NCI-H1105 (cell line): ENCODE results near the gene PI4KA.

Source experiments
- DNase-seq: peaks from one replicate; lab custom pipeline; 2025; lab: John Stamatoyannopoulos, UW

The PI4KA gene

GRCh38 chr22:20793748-20794649 is 64.6 kb downstream of the PI4KA start:
- no peak for DNase-seq

DNA sequence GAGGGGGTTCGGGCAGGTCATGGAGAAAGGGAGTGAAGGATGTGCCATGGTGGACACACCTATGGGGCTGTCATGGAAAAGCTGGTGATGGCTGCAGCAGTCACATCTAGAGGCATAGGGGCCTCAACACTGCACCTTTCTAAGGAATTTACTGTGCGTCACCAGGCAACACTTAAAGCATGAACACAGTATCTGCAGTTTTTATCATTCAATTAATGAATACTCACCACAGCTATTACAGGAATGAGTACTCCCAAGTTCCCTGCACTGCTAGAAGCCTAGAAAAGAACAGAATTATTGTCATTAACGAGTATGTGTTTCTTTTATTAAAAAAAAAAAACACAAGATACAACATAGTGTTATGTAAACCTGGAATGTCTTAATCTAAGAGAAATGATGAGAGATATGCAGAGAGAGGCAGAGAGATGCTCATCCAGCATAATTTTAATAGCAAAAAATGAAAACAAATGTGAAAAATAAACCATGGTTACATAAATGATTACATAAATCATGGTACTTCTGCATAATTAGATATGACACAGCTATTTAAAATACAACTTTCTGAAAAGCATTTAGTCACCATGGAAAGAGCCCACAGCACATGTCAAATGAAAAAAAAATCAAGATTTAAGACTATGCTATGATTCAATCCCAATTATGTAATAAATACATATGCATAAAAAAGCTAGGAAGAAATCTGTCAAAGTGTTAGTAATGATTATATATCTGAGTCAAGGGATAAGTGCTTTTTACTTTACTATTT is 65.5 kb downstream of the PI4KA start:
- DNase-seq = no peak

DNA sequence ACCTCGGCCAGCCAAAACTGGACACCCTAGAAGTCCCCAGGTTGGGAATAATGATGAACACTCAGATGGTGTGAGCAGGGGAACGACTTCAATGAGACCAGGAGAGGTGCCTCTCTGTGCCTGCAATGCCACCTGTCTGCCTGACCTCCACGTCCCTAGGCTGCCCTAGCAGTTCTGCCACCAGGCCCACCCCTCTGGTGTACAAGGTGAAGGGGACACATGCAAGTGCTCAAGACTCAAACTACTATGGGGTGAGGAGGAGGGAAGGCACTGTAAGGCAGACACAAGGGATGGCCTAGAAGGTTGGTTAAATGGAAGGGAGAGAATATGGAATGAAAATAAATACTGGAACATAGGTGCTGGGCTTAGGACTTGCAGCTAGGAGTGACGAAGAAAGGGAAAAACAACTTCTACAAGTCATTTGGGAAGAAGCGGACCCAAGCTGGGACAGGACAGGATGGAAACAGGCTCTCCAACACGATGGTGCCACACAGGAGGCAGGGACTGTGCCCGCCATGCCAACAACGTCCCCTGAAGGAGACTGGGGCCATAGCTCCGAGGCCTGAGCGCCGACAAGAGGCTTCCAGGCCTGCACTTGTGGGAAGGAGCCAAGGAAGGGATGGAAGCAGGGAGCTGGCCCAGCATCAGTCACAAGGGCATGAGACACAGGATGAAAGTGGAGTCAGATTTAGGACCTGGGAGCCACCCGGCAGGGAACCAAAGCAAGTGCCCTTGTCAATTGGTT is 66.2 kb downstream of the PI4KA start:
- DNase-seq = no peak

DNA sequence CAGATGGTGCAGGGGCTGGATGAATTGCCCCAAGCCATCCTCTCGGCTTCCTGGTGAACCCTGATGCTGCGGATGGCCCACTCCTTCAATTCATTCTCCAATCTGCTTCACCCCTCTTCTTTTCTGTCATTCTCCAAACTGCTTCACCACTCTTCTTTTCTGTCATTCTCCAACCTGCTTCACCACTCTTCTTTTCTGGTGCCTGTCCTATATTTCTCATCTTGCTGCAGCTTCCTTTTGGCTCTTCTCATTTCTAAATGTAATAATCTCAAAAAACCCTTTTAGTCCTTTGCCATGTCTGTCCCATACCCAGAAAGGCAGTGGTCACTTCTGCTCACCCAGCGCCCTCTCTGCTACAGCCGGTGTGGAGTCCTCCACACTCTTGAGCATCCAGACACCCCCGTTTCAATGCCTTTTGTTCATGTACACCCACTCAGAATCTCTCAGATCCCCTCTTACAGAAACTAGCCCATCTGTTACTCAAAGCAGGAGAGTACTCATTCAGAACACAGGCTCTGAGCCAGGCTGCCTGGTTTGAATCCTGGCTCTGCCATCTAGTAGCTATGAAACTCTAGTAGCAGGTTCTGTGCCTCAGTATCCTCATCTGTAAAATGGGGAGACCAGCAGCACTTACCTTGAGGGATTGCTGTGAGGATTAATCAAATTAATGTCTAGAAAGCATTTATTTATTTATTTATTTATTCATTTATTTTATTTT is 69.8 kb downstream of the PI4KA start:
- DNase-seq = no peak

DNA sequence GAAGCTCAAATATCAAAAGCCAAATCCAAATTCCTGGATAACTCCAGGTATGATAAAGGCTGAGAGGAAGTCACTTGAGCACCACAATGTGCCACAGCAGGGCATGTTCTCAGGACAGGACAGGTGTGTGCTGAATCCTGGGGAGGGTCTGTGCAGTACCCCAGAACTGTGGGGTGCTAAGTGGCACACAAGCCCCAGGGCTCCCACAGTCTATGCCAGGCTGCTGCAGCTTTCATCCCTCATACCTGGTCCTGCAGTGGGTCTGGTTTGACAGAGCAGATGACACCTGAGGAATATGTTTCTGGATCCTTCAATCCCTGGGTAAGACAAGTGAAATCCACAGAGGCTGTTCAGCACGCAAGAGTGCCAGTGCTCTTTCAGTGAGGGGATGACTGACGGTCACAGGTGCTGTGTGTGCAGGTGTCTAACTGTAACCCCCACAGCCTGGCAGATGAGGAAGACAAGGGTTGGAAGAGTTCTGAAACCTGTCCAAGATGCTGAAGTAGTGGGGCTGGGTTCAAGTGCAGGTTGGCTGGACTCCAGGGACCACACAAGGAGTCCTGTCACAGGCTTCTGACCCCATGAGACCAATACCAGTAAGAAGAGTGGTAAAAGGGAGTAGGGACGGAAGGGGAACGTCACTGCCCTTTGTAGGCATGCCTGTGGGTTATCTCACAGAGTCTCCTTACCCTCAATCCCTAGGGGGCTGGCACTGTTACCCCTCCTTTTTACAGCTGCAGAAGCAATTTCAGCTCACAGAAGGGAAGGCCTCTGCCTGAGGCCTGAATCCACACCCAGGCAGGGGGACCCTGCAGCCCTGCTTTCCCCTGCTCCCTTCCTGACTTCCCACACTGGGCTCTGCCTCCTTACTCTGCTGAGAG is 70.6 kb downstream of the PI4KA start:
- DNase-seq = no peak

DNA sequence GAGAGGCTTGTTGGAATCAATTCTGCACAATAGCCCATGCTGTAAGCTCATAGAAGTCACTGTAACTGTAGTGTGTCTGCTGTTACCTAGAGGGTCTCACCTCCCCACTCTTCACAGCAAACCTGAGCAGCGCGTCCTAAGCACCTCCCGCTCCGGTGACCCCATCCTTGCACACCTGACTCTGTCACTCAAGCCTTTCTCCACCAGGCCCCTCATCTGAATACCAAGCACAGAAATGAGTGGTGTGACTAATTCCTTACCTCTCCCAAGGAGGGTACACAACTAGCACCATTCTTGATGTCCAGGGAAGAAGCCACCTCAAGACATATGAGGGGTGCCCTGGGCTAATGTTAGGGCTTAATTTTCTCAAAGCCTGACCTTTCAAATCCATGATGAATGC is 71.4 kb downstream of the PI4KA start:
- no peak for DNase-seq

DNA sequence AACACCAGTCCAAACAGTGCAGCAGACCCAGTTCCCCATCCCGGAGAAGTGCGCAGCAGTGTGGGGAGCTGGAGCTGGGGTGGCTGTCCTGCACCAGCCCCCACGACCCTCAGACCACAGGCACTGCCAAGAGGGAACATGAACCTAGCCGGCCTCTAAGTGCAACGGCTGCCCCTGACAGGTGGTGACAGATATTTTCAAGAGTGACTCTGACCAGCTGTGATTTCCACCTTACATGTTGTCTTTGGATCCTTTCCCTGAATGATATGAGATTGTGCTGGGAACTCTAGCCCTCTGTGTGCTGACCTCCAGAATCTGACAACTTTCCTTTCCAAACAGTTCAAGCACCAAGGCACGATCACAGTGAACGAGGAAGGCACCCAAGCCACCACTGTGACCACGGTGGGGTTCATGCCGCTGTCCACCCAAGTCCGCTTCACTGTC is 72.1 kb downstream of the PI4KA start:
- no peak for DNase-seq

- no peak for DNase-seq
These were observed 72.6 kb downstream of the PI4KA start for GRCh38 chr22:20786048-20786447.

DNA sequence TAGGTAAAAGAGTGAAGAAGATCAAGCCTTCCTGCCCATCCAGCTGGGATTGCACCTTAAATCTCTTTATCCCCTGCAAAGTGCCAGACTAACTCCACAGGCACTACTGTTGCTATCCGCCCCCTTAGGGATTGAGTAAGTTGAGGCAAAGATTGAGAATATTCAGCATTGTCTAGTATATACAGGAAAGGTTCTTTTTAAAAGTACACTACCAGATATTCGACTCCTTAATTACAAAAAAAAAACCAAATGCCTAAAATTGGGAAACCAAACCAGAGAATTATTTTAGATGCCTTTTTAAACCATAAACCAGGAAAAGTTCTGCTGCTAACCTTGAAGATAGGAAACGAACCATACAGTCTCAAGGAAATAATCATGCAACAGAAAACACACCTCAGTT is 73.2 kb downstream of the PI4KA start:
- no peak for DNase-seq

- DNase-seq = peak; percentile 33
These were observed 74.5 kb downstream of the PI4KA start for GRCh38 chr22:20783844-20784723.

GRCh38 chr22:20783300-20783673 is 75.3 kb downstream of the PI4KA start:
- DNase-seq = no peak

DNA sequence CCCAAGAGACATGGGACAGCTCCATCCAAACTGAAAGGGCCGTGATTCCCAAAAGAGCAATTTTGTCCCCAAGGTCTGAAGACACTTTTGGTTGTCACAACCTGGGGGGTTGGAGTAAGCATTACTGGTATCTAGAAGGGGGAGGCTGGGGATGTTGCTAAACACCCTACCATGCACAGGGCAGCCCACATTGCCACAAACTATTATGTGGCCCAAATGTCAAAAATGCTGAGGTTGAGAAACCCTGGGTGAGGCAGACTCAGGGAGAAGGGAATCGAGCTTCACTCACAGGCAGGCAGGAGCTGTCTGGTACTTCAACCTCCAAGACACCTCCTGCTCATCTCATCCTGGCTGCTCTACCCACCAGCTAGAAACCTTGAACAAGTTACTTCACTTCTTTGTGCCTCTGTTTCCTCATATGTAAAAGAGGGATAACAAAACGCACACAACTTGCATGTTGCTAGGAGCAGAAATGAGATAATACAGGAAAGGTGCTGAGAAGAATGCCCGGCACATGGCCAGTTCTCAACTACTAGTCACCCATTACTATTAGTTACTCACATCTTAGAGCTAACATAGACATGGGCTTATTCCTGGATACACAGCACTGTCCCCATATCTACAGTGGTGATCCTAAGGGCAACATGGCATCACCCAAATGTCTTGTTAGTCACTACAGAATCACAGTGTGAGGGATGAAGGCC is 75.9 kb downstream of the PI4KA start:
- no peak for DNase-seq

GRCh38 chr22:20782083-20782482 is 76.5 kb downstream of the PI4KA start:
- no peak for DNase-seq

DNA sequence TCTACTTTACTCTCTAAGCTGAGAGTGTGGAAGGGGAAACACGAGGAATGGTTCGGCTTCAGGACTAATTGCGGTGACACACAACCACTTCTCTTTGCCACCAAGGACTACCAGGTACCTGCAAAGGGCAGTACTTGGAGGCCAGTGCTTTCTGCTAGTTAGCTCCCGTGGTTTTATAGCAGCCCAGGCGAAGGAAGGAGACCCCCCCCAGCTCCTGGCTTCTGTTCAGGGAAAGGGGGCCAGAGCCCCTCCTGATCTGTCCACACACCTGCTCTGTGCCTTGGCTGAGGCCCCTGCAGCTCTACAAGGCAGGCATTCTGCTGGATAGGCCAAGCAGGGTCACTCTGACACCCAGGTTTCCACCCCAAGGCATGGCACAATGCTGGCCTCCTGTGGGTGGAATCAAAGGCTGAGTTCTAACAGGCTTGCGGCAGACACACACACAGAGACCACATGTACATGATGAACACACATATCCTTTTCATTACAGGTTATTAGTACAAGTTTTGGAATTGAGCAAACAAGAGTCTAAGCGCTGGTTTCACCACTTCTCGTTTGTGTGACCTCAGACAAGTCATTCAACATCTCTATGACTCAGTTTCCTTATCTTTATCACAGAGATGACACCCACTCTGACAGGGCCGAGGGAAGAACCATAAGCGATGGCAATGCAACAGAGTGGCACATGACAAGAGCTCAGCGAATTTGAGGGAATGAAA is 77.2 kb downstream of the PI4KA start:
- no peak for DNase-seq

DNA sequence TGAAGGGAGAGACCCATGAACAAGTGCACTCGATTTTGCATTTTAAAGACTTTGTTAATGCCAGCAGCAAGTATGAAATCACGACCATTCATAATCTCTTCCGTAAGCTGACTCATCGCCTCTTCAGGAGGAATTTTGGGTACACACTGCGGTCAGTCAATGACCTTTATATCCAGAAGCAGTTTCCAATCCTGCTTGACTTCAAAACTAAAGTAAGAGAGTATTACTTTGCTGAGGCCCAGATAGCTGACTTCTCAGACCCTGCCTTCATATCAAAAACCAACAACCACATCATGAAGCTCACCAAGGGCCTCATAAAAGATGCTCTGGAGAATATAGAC is 78.8 kb downstream of the PI4KA start:
- no peak for DNase-seq

DNA sequence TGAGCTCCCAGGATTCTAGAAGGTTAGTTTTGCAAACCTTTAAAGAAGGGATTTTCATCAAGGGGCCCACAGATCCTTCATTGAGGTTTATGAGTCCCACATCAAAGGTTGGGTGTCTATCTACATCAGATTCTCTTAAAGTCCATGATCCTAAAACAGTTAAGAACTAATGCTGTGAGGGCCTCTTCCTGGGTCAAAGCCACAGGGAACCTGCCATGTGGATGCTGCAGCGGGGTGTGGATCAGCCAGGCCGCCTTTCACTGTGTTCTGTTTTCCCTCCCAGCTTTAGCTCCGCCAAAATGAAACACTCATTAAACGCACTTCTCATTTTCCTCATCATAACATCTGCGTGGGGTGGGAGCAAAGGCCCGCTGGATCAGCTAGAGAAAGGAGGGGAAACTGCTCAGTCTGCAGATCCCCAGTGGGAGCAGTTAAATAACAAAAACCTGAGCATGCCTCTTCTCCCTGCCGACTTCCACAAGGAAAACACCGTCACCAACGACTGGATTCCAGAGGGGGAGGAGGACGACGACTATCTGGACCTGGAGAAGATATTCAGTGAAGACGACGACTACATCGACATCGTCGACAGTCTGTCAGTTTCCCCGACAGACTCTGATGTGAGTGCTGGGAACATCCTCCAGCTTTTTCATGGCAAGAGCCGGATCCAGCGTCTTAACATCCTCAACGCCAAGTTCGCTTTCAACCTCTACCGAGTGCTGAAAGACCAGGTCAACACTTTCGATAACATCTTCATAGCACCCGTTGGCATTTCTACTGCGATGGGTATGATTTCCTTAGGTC is 79.4 kb downstream of the PI4KA start:
- DNase-seq = no peak

- DNase-seq = peak; percentile 8
These were observed 81.0 kb downstream of the PI4KA start for GRCh38 chr22:20777420-20778177.
